Pancreas (tissue), 10 donors: ENCODE results near the gene RBMX. TPM values are rescaled to one million over a fixed set of nuclear protein-coding genes. Genes with fewer than 3 reads are reported as not detected.

Experiments
- ATAC-seq, 4 donors: fragments of 200-7000 bp; cut with Tn5 transposase; one replicate each; pipeline versions ENCODE4 v1.8.0 to v1.9.1; 2020; ENCODE audit warnings: mild to moderate bottlenecking in 4 of 4, moderate library complexity in 4 of 4
- DNase-seq, 6 donors: peaks; one replicate each; pipeline ENCODE4 v3.0.0-alpha.2; 2020
- FAIRE-seq: peaks from 2 replicates; lab custom pipeline; 2012; peaks lifted over from hg19 to GRCh38; lab: Jason Lieb, UNC
- H3K27ac ChIP-seq, 4 donors: fragments of 200-600 bp; sonication (generic); 1 replicate in 3 of 4; 2 replicates in 1 of 4; pipeline versions ENCODE4 v1.5.0 to v1.8.0; 2020
- H3K27me3 ChIP-seq, 4 donors: fragments of 200-600 bp; one replicate each; pipeline ENCODE4 v1.8.0; 2021
- H3K36me3 ChIP-seq, 3 donors: fragments of 200-600 bp; sonication (generic) in 1 of 3; one replicate each; pipeline versions ENCODE4 v1.5.0 to v1.8.0; 2020 to 2021
- H3K4me1 ChIP-seq, 3 donors: fragments of 200-600 bp; one replicate each; pipeline ENCODE4 v1.8.0; 2021
- H3K4me3 ChIP-seq, 4 donors: fragments of 200-600 bp; sonication (generic) in 2 of 4; one replicate each; pipeline versions ENCODE4 v1.5.0 to v1.8.0; 2020 to 2021
- H3K9me3 ChIP-seq, 4 donors: fragments of 200-600 bp; one replicate each; pipeline ENCODE4 v1.8.0; 2021
- WGBS, 2 donors: extraction: QIAGEN DNeasy Blood & Tissue Kit; methylation state at CpG; one replicate each; pipeline ENCODE4 v1.1.7; 2013; 5-methylcytosine and 5-hydroxymethylcytosine counted together
- intact Hi-C, 3 donors: fragments of 100-400 bp; cut with DNase I; formaldehyde crosslinking; loops; one replicate each; pipeline versions ENCODE4 v1.11.1 to v1.14.2; 2022
- polyA plus RNA-seq, 2 donors: library from polyadenylated mRNA; stranded (reverse); fragments of 200-250 nt; gene quantifications; one replicate each; pipeline ENCODE4 v1.2.3, GENCODE V29; 2013
- total RNA-seq, 6 donors: library from RNA; stranded (reverse); fragmentation: NEBNext Ultra II Directional in 4 of 6; extraction: Animal tissue kit (Norgen Biotek cat#: 25700) in 4 of 6; gene quantifications; one replicate each; pipeline versions ENCODE4 v1.2.1 to v1.2.4, GENCODE V29; 2021 to 2023
- TF ChIP-seq, protein P1 (sequence below), 4 donors: fragments of 200-600 bp; sonication (generic) in 3 of 4; IDR thresholded peaks; one replicate each; pipeline versions ENCODE4 v1.5.0 to v1.8.0; 2021; ENCODE audit warnings: antibody characterized with exemption in 4 of 4
- donor health status: healthy with polysubstance abuse.
- donor health status: DM: no; HTN: no; CAD: no; lungs with moderate emphysema.
- donor health status: DM: no; HTN: no; CAD: no.
- donor health status: control.
- donor health status: control.
- donor health status: Bipolar disorder and iron deficiency.
- donor health status: DM: yes; HTN: yes; CAD: no.
- donor health status: DM: no; HTN: no; CAD: no.
- donor health status: DM: no; HTN: no; CAD: no.
- donor health status: DM: yes; HTN: yes; CAD: no.

The RBMX gene
- total and polyA plus RNA-seq, 8 donors, result 45.3 to 129 (median 81.8) TPM

DNA sequence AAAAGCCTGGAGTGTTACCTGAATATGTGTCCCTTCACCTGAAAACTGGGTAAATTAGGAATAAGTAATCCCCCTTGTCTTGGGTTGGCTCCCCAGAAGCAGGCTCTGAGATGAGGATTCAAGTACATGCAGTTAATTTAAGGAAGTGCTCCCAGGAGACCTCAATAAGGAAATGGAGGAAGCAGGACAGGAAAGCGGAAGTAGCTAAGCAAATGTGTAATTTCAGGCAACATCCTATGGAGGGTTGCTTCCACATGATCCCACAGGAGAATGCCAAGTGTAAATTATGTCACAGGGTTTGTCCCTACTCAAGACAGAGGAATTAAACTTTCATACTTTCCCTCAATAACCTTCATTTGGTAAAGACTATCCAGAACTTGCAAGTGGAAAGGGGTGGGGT, 51.7 kb downstream of the RBMX start:
- 67 to 88% methylated on average over 1 of the region's 1 CpG for WGBS, 2 donors
- H3K27me3 ChIP-seq, result no peaks in the 10 kb centered on the region
- TF ChIP-seq, protein P1, sequence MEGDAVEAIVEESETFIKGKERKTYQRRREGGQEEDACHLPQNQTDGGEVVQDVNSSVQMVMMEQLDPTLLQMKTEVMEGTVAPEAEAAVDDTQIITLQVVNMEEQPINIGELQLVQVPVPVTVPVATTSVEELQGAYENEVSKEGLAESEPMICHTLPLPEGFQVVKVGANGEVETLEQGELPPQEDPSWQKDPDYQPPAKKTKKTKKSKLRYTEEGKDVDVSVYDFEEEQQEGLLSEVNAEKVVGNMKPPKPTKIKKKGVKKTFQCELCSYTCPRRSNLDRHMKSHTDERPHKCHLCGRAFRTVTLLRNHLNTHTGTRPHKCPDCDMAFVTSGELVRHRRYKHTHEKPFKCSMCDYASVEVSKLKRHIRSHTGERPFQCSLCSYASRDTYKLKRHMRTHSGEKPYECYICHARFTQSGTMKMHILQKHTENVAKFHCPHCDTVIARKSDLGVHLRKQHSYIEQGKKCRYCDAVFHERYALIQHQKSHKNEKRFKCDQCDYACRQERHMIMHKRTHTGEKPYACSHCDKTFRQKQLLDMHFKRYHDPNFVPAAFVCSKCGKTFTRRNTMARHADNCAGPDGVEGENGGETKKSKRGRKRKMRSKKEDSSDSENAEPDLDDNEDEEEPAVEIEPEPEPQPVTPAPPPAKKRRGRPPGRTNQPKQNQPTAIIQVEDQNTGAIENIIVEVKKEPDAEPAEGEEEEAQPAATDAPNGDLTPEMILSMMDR (IDR thresholded peaks at IDR 0.05), result no peak
- intact Hi-C loops, result no loop called here
- ATAC-seq (no peak), DNase-seq (no peak), FAIRE-seq (no peak)
- H3K27ac ChIP-seq, result no peak overlapping the region
- H3K4me1 ChIP-seq, result no peaks in the 10 kb centered on the region
- no peaks in the 10 kb centered on the region for H3K9me3 ChIP-seq
- no peak overlapping the region for H3K4me3 ChIP-seq
- H3K36me3 ChIP-seq, result no peaks in the 10 kb centered on the region

DNA sequence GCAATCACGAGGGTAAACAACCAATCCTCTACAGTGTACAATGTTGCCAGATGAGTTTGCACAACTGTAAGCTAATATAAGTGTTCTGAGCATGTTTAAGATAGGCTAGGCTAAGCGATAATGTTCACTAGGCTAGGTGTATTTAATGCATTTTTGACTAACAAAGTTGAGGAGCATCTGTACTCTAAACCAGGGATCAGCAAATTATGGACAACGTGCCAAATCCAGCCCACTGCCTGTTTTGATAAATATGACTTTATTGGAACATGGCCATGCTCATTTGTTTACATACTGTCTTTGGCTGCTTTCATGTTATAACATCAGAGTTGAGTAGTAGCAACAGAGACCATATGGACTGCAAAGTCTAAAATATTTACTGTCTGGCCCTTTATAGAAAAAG, 53.5 kb downstream of the RBMX start:
- intact Hi-C loops, result no loop called here
- 21 to 24% methylated on average over 3 of the region's 3 CpGs for WGBS, 2 donors
- no peak for DNase-seq
- no peak for FAIRE-seq
- no peak for ATAC-seq
- H3K9me3 ChIP-seq, result no peaks in the 10 kb centered on the region
- H3K4me1 ChIP-seq, result no peaks in the 10 kb centered on the region
- H3K36me3 ChIP-seq, result no peaks in the 10 kb centered on the region
- H3K27me3 ChIP-seq, result no peaks in the 10 kb centered on the region
- TF ChIP-seq, protein P1 (IDR thresholded peaks at IDR 0.05), result no peak
- H3K27ac ChIP-seq, result no peak overlapping the region
- H3K4me3 ChIP-seq, result no peak overlapping the region

DNA sequence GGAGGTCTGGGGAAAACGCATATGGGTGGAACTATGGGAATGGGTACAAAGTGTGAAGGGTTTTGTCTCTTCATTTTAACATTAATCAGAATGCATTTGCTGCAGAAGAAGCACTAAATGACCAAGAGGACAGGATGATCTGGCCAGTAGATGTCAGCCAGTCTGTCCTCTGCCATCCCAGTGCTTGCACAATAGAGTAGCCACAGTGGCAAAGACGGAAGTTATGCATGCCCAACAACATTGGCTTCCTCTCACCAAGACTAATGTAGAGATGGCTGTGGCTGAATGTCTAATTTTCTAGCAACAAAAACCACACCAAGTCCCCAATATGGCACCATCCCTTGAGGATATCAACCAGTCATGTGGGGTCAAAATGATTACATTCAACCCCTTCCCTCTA, 54.8 kb downstream of the RBMX start:
- FAIRE-seq (no peak), DNase-seq (no peak), ATAC-seq (no peak)
- H3K36me3 ChIP-seq, result no peaks in the 10 kb centered on the region
- TF ChIP-seq, protein P1 (IDR thresholded peaks at IDR 0.05), result no peak
- 80 to 92% methylated on average over 2 of the region's 2 CpGs for WGBS, 2 donors
- no peaks in the 10 kb centered on the region for H3K27me3 ChIP-seq
- intact Hi-C loops, result no loop called here
- no peaks in the 10 kb centered on the region for H3K9me3 ChIP-seq
- H3K4me1 ChIP-seq, result no peaks in the 10 kb centered on the region
- no peak overlapping the region for H3K4me3 ChIP-seq
- H3K27ac ChIP-seq, result no peak overlapping the region

Other genes with a start within 250 kb of the RBMX start
- gene CD40LG, start 232.6 kb downstream of the RBMX start, total RNA-seq, result under 1 TPM in 4 of 6 donors, not detected in 2; 0.09 to 0.19 (median 0.11) TPM
- gene CD40LG, start 232.6 kb downstream of the RBMX start, polyA plus RNA-seq, result not detected
- 1 to 10 TPM; 1.2 to 6.2 (median 2.7) TPM for gene ARHGEF6, start 99.8 kb downstream of the RBMX start, total RNA-seq
- 1 to 10 TPM; 1.2 to 1.9 TPM for gene ARHGEF6, start 99.8 kb downstream of the RBMX start, polyA plus RNA-seq
- not detected for gene GPR101, start 153.3 kb upstream of the RBMX start, total RNA-seq
- not detected for gene GPR101, start 153.3 kb upstream of the RBMX start, polyA plus RNA-seq